Neutrophil (primary cell): ENCODE data around the gene C16orf82.

Source experiments
- H3K27ac ChIP-seq: fragments of 200-600 bp; sonication (generic); 2 replicates; pipeline ENCODE4 v1.5.1; 2016; ENCODE audit warnings: mild to moderate bottlenecking, moderate library complexity
- H3K27me3 ChIP-seq: fragments of 200-600 bp; sonication (generic); 2 replicates; pipeline ENCODE4 v1.6.0; 2016; ENCODE audit warnings: mild to moderate bottlenecking
- H3K36me3 ChIP-seq: fragments of 200-600 bp; sonication (generic); 2 replicates; pipeline ENCODE4 v1.5.1; 2017
- H3K4me1 ChIP-seq, 2 experiments: fragments of 200-600 bp in 1 of 2; sonication (generic) in 1 of 2; 1 replicate in 1 of 2; 2 replicates in 1 of 2; pipeline versions ENCODE4 v1.5.1 to v1.6.1; 2013 to 2016; ENCODE audit warnings: low read depth in 1 of 2, low read length in 1 of 2, mild to moderate bottlenecking in 1 of 2, moderate library complexity in 1 of 2; ENCODE audit not compliant: control insufficient read depth in 1 of 2, insufficient read depth in 1 of 2
- H3K4me3 ChIP-seq, 2 experiments: fragments of 200-600 bp in 1 of 2; sonication (generic) in 1 of 2; 1 replicate in 1 of 2; 2 replicates in 1 of 2; pipeline ENCODE4 v1.5.1; 2013 to 2016; ENCODE audit warnings: low read depth in 1 of 2, low read length in 1 of 2, mild to moderate bottlenecking in 1 of 2, moderate library complexity in 1 of 2
- H3K9me3 ChIP-seq: fragments of 200-600 bp; sonication (generic); 2 replicates; pipeline ENCODE4 v1.5.1; 2016
- CTCF ChIP-seq: fragments of 200-600 bp; sonication (generic); IDR thresholded peaks from 2 replicates; pipeline ENCODE4 v1.5.1; 2016; ENCODE audit warnings: antibody characterized with exemption

The C16orf82 gene

GRCh38 chr16:27066668-27067537, at the start of gene C16orf82:
Gene C16orf82 (plus strand): TSS chr16:27066927.
- no peak for TF ChIP-seq CTCF

GRCh38 chr16:27020031-27020430, 46.7 kb upstream of the C16orf82 start:
- H3K4me1 ChIP-seq: no peaks in the 10 kb centered on the region
- H3K4me3 ChIP-seq: no peak overlapping the region
- no peak overlapping the region for H3K27ac ChIP-seq
- no peaks in the 10 kb centered on the region for H3K9me3 ChIP-seq
- no peaks in the 10 kb centered on the region for H3K36me3 ChIP-seq
- TF ChIP-seq CTCF: no peak
- H3K27me3 ChIP-seq: no peaks in the 10 kb centered on the region

More at GRCh38 chr16:27066668-27067537, at the start of gene C16orf82:
- H3K27ac ChIP-seq: no peak within 1 kb of the TSS
- H3K9me3 ChIP-seq: no peaks in the 10 kb centered on the region
- H3K4me1 ChIP-seq: no peaks in the 10 kb centered on the region
- no peaks in the 10 kb centered on the region for H3K36me3 ChIP-seq
- no peak within 1 kb of the TSS for H3K4me3 ChIP-seq
- peaks cover 20% of the 10 kb centered on the region for H3K27me3 ChIP-seq

GRCh38 chr16:27024010-27024409, 42.7 kb upstream of the C16orf82 start:
- no peaks in the 10 kb centered on the region for H3K4me1 ChIP-seq
- TF ChIP-seq CTCF: no peak
- H3K36me3 ChIP-seq: no peaks in the 10 kb centered on the region
- H3K27me3 ChIP-seq: no peaks in the 10 kb centered on the region
- H3K27ac ChIP-seq: no peak overlapping the region
- no peak overlapping the region for H3K4me3 ChIP-seq
- no peaks in the 10 kb centered on the region for H3K9me3 ChIP-seq

GRCh38 chr16:27025581-27025980, 41.1 kb upstream of the C16orf82 start:
- H3K4me3 ChIP-seq: no peak overlapping the region
- H3K4me1 ChIP-seq: no peaks in the 10 kb centered on the region
- no peaks in the 10 kb centered on the region for H3K27me3 ChIP-seq
- no peaks in the 10 kb centered on the region for H3K36me3 ChIP-seq
- no peak overlapping the region for H3K27ac ChIP-seq
- no peak for TF ChIP-seq CTCF
- no peaks in the 10 kb centered on the region for H3K9me3 ChIP-seq

- no peaks in the 10 kb centered on the region for H3K27me3 ChIP-seq
- H3K4me3 ChIP-seq: no peak overlapping the region
- no peak for TF ChIP-seq CTCF
- no peaks in the 10 kb centered on the region for H3K9me3 ChIP-seq
- no peaks in the 10 kb centered on the region for H3K4me1 ChIP-seq
- no peaks in the 10 kb centered on the region for H3K36me3 ChIP-seq
- H3K27ac ChIP-seq: no peak overlapping the region
These were observed 38.8 kb upstream of the C16orf82 start for GRCh38 chr16:27027971-27028370.
